Osteoblast (primary cell): ENCODE measurements around the gene IGSF5. TPM values are rescaled to one million over a fixed set of nuclear protein-coding genes. Genes with fewer than 3 reads are reported as not detected.

Experiments used
- DNase-seq: peaks from one replicate; pipeline ENCODE4 v3.0.0; 2011; ENCODE audit warnings: low spot score, mixed read lengths; ENCODE audit not compliant: insufficient read length; ENCODE audit errors: missing footprints
- H2AFZ ChIP-seq: 2 replicates; pipeline ENCODE4 v1.6.0; 2011; ENCODE audit warnings: mild to moderate bottlenecking, low read length
- H3K27ac ChIP-seq: 2 replicates; pipeline ENCODE4 v1.5.1; 2011; ENCODE audit warnings: mild to moderate bottlenecking, low read depth, low read length, moderate library complexity
- H3K27me3 ChIP-seq: 2 replicates; pipeline ENCODE4 v1.6.0; 2012; ENCODE audit warnings: mild to moderate bottlenecking, control low read depth, inconsistent platforms, low read length, moderate library complexity; ENCODE audit not compliant: insufficient read depth
- H3K36me3 ChIP-seq: 2 replicates; pipeline ENCODE4 v1.5.1; 2011; ENCODE audit warnings: mild to moderate bottlenecking, low read length, control low read depth, moderate library complexity; ENCODE audit not compliant: insufficient read depth
- H3K4me1 ChIP-seq: 2 replicates; pipeline ENCODE4 v1.5.1; 2011; ENCODE audit warnings: mild to moderate bottlenecking, low read length, control low read depth, moderate library complexity; ENCODE audit not compliant: insufficient read depth
- H3K4me2 ChIP-seq: 2 replicates; pipeline ENCODE4 v1.6.0; 2011; ENCODE audit warnings: mild to moderate bottlenecking, low read length; ENCODE audit not compliant: insufficient read depth
- H3K4me3 ChIP-seq: fragments of 200-600 bp; sonication (generic); 3 replicates; pipeline ENCODE4 v1.5.1; 2012; ENCODE audit warnings: mild to moderate bottlenecking, low read length, inconsistent platforms; ENCODE audit not compliant: insufficient read depth
- H3K79me2 ChIP-seq: 2 replicates; pipeline ENCODE4 v1.6.0; 2012; ENCODE audit warnings: mild to moderate bottlenecking, low read length, control low read depth, inconsistent platforms; ENCODE audit not compliant: insufficient read depth
- H3K9me3 ChIP-seq: 2 replicates; pipeline ENCODE4 v1.5.1; 2011; ENCODE audit warnings: low read depth, low read length, control low read depth
- H4K20me1 ChIP-seq: 2 replicates; pipeline ENCODE4 v1.6.0; 2012; ENCODE audit warnings: mild to moderate bottlenecking, low read length, control low read depth; ENCODE audit not compliant: insufficient read depth
- total RNA-seq: library from RNA; depleted of rRNA; stranded (reverse); fragments of >200 nt; gene quantifications from 2 replicates; pipeline ENCODE4 v1.2.3, GENCODE V29; 2012
- TF ChIP-seq, protein P1 (sequence below): IDR thresholded peaks from 2 replicates; pipeline ENCODE4 v1.5.1; 2011; ENCODE audit warnings: mild to moderate bottlenecking, low read depth, low read length, moderate library complexity; ENCODE audit errors: extremely low read depth

The IGSF5 gene
- total RNA-seq, 1 donor = not detected

DNA sequence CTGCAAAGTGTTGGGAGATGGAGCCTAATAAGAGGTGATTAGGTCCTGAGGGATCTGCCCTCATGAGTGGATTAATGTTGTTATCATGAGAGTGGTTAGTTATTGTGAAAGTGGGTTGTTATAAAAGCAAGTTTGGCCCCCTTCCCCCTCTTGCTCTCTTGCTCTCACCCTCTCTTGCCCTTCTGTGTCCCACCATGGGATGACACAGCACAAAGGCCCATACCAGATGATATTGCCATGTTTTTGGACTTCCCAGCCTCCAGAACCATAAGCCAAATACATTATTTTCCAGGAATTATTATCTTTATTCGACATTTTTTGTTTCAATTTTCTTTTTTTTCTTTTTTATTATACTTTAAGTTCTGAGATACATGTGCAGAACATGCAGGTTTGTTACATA, 41.4 kb upstream of the IGSF5 start:
- Histone ChIP-seq H3K4me3 (no peak overlapping the region), H3K9me3 (no peaks in the 10 kb centered on the region), H2AFZ (no peak overlapping the region), H3K4me2 (no peak overlapping the region), H4K20me1 (no peaks in the 10 kb centered on the region), H3K27ac (no peak overlapping the region), H3K79me2 (no peaks in the 10 kb centered on the region), H3K4me1 (no peaks in the 10 kb centered on the region), H3K36me3 (no peaks in the 10 kb centered on the region), H3K27me3 (no peaks in the 10 kb centered on the region)
- TF ChIP-seq, protein P1, sequence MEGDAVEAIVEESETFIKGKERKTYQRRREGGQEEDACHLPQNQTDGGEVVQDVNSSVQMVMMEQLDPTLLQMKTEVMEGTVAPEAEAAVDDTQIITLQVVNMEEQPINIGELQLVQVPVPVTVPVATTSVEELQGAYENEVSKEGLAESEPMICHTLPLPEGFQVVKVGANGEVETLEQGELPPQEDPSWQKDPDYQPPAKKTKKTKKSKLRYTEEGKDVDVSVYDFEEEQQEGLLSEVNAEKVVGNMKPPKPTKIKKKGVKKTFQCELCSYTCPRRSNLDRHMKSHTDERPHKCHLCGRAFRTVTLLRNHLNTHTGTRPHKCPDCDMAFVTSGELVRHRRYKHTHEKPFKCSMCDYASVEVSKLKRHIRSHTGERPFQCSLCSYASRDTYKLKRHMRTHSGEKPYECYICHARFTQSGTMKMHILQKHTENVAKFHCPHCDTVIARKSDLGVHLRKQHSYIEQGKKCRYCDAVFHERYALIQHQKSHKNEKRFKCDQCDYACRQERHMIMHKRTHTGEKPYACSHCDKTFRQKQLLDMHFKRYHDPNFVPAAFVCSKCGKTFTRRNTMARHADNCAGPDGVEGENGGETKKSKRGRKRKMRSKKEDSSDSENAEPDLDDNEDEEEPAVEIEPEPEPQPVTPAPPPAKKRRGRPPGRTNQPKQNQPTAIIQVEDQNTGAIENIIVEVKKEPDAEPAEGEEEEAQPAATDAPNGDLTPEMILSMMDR = no peak
- no peak for DNase-seq

DNA sequence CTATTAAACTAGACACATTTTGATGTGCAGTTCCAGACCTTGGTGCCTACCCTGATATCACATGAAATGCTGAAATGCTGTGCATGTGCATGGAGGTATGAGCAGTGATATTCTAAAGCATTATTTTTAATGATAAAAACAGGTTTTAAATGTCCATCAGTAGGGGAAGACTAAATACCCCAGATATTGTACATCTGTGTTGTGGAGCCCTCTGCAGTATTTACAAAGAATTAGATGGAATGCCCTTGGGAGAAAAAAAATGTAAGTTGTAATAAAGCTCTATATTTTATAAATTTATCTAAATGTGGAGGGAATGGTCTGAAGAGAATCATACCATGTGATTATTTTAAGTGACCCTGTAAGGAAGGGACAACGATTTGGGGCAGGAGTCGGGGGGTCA, 39.1 kb upstream of the IGSF5 start:
- Histone ChIP-seq H3K4me3 (no peak overlapping the region), H3K4me2 (no peak overlapping the region), H2AFZ (no peak overlapping the region), H3K79me2 (no peaks in the 10 kb centered on the region), H4K20me1 (no peaks in the 10 kb centered on the region), H3K4me1 (no peaks in the 10 kb centered on the region), H3K36me3 (no peaks in the 10 kb centered on the region), H3K9me3 (no peaks in the 10 kb centered on the region), H3K27ac (no peak overlapping the region), H3K27me3 (peaks cover under 1% of the 10 kb centered on the region)
- DNase-seq = no peak
- TF ChIP-seq, protein P1 = peak; percentile 39

DNA sequence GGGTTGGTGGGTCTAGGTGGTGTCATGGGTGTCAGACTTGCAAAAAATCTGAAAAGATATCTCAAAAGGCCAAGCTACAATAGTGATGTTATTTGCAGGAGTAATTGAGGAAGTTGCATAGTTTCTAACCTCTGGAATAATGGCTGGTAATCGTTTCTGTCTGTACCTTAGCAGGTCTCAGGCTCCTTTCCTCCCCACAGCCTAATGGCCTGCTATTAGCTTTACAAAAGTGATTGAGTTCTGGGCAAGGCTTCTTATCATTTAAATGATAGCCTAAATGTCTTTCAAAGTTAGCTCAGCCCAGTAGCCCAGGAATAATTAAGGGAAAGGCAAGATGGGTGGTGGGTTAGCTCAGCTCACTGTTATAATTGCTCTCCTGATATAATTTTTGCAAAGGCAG, 37.7 kb upstream of the IGSF5 start:
- Histone ChIP-seq H2AFZ (no peak overlapping the region), H3K36me3 (no peaks in the 10 kb centered on the region), H4K20me1 (no peaks in the 10 kb centered on the region), H3K27me3 (peaks cover 3% of the 10 kb centered on the region), H3K4me2 (no peak overlapping the region), H3K79me2 (no peaks in the 10 kb centered on the region), H3K4me3 (no peak overlapping the region), H3K27ac (no peak overlapping the region), H3K4me1 (no peaks in the 10 kb centered on the region), H3K9me3 (no peaks in the 10 kb centered on the region)
- TF ChIP-seq, protein P1 = no peak
- DNase-seq = no peak

DNA sequence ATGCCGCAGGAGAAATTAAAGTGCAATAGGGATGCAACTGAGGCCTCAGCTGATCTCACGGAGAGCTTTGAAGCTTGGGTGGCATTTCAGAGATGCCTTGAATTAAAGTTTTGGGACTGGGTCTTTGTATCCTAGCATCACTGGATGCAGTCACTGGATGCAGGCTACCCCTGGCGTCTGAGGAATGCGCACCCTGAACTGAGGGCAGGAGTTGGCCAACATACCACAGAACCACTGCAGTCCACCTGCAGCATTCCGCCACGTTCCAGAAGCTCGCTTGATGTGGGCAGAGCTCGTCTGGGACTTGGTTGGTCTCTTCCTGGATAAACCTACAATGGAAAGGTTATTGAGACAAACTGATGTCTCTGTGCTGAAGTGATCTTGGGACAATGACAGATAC, 34.1 kb upstream of the IGSF5 start:
- Histone ChIP-seq H3K9me3 (no peaks in the 10 kb centered on the region), H2AFZ (no peak overlapping the region), H3K27ac (no peak overlapping the region), H3K4me3 (no peak overlapping the region), H3K79me2 (no peaks in the 10 kb centered on the region), H3K4me1 (no peaks in the 10 kb centered on the region), H3K36me3 (no peaks in the 10 kb centered on the region), H4K20me1 (no peaks in the 10 kb centered on the region), H3K4me2 (no peak overlapping the region), H3K27me3 (peaks cover 3% of the 10 kb centered on the region)
- DNase-seq = no peak
- TF ChIP-seq, protein P1 = no peak
